H1 (cell line): ENCODE results near the gene PCP4. TPM values are rescaled to one million over a fixed set of nuclear protein-coding genes. Genes with fewer than 3 reads are reported as not detected.

ENCODE experiments used
- EGR1 ChIP-seq: IDR thresholded peaks from 2 replicates; pipeline ENCODE4 v1.6.1; 2011; ENCODE audit warnings: low read depth, low read length, borderline replicate concordance
- EZH2 ChIP-seq: fragments of 200-600 bp; sonication (generic); IDR thresholded peaks from 2 replicates; pipeline ENCODE4 v1.7.1; 2012; ENCODE audit warnings: low read depth, mild to moderate bottlenecking, moderate library complexity, low read length, inconsistent platforms; ENCODE audit not compliant: severe bottlenecking
- PHF8 ChIP-seq: fragments of 200-600 bp; sonication (generic); conservative IDR thresholded peaks from 2 replicates; pipeline ENCODE4 v1.7.1; 2012; ENCODE audit warnings: low read depth, mild to moderate bottlenecking, inconsistent platforms, low read length, moderate library complexity
- RFX5 ChIP-seq: IDR thresholded peaks from 2 replicates; pipeline ENCODE4 v1.6.1; 2011; ENCODE audit warnings: low read depth, low read length, improper control_type of control experiment, borderline replicate concordance
- SIN3A ChIP-seq, 2 experiments: IDR thresholded peaks in 1 of 2; conservative IDR thresholded peaks in 1 of 2; 2 replicates each; pipeline ENCODE4 v1.6.1; 2011 to 2012; ENCODE audit warnings: low read length in 2 of 2, improper control_type of control experiment in 1 of 2, low read depth in 1 of 2, mild to moderate bottlenecking in 1 of 2
- polyA plus RNA-seq, 7 experiments: library from polyadenylated mRNA; depleted of rRNA in 3 of 7; stranded (reverse) in 5 of 7; unstranded in 2 of 7; fragments of >200 nt in 5 of 7; fragments of 200-250 nt in 2 of 7; gene quantifications; 1 replicate in 5 of 7; 2 replicates in 1 of 7; 4 replicates in 1 of 7; pipeline versions ENCODE4 v1.2.1 to v1.2.3, GENCODE V29; 2011 to 2013; ENCODE audit warnings: missing spikeins in 2 of 7, mixed read lengths in 2 of 7
- total RNA-seq: library from RNA; stranded (reverse); fragmentation: NEBNext Ultra II Directional; extraction: Animal tissue kit (Norgen Biotek cat#: 25700); gene quantifications from 2 replicates; pipeline ENCODE4 v1.2.1, GENCODE V29; 2021

Gene PCP4
- total and polyA plus RNA-seq, 2 of the 8 experiments (the other 6 are each of a cell fraction or from before 2014, with no cell fraction given) = 1.8 to 2.4 TPM

DNA sequence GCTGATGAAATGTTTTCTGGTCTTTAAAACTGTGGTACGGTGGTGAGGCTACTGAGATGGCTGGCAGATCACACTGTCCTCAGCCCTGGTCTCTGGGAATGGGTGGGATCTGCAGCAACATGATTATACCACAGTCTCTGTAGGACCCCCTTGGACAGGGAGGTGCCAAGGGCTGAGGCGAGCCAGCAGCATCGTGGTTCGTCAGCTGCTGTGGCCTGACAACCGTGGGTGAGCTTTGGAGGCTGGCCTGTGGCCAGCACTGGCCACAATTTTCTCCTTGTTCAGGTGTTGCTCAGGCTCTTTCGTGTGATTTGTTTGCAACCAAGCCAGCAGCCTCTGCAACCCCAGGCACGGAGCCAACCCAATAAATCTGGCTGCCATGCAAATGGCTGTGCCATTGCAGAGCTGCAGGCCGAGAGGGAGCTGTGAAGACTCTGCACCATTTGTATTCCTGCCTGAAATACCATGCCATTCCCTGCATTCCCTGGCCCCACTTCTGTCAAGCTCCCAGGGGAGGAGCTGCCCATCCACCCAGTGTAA lies 70.9 kb downstream of the PCP4 start (continued):
- TF ChIP-seq EGR1 (no peak), RFX5 (no peak), SIN3A (conservative IDR thresholded peaks at IDR 0.05 in 1 of 2, IDR thresholded peaks at IDR 0.05 in 1 of 2; ENCODE audit: low read depth in 1 of 2, low read length in 2 of 2) (no peak), EZH2 (no peak), PHF8 (no peak)
